Measurements from ENCODE around the gene SLC2A5.
"Not testable (repeated sequence)": the region's sequence is repeated elsewhere in the genome, so short reads cannot be mapped to it uniquely, and the experiment has no call there.

SLC2A5 gene

GRCh38 chr1:9031077-9031476 lies 38.4 kb downstream of the SLC2A5 start:
- not testable (repeated sequence) for H3K4me3 ChIP-seq (ENCODE audit: low read depth, low read length); H2BK12ac ChIP-seq (ENCODE audit: low read length); H3K36me3 ChIP-seq (ENCODE audit: control insufficient read depth in 1 of 2, insufficient read depth in 2 of 2, low read length in 2 of 2); H4K91ac ChIP-seq (ENCODE audit: low read depth, low read length); H3K23ac ChIP-seq (ENCODE audit: low read length); H3K27me3 ChIP-seq (ENCODE audit: insufficient read depth, low read length); H3K9ac ChIP-seq (ENCODE audit: low read length); H3K4me2 ChIP-seq (ENCODE audit: low read length); H3K79me1 ChIP-seq (ENCODE audit: low read length); H3K79me2 ChIP-seq (ENCODE audit: control insufficient read depth, insufficient read depth, low read length, poor library complexity); H2BK5ac ChIP-seq (ENCODE audit: low read depth, low read length, poor library complexity); H3K27ac ChIP-seq (ENCODE audit: low read depth, low read length); H2AFZ ChIP-seq (ENCODE audit: insufficient read depth, low read length, poor library complexity); H3K18ac ChIP-seq (ENCODE audit: low read length); H2BK120ac ChIP-seq (ENCODE audit: insufficient read depth, low read length, poor library complexity); H3K14ac ChIP-seq (ENCODE audit: low read length); H3K4ac ChIP-seq (ENCODE audit: low read depth, low read length); H3K4me1 ChIP-seq (ENCODE audit: control insufficient read depth in 1 of 2, insufficient read depth in 2 of 2, low read length in 2 of 2); H4K8ac ChIP-seq (ENCODE audit: low read depth, low read length); H4K12ac ChIP-seq (ENCODE audit: low read depth, low read length); DNase-seq; H2AK5ac ChIP-seq (ENCODE audit: low read length)
- WGBS (ENCODE audit: extremely low coverage, insufficient coverage, insufficient read length) = no CpG with 5 or more reads among the region's 4 CpGs
- H3K9me3 ChIP-seq (ENCODE audit: insufficient read depth, low read depth, low read length) = peaks cover 24% of the 10 kb centered on the region

- H3K36me3 ChIP-seq (ENCODE audit: control insufficient read depth in 1 of 2, insufficient read depth in 2 of 2, low read length in 2 of 2) = no peaks in the 10 kb centered on the region
- H2BK120ac ChIP-seq (ENCODE audit: insufficient read depth, low read length, poor library complexity) = no peak overlapping the region
Observed at GRCh38 chr1:9028921-9029705, 40.3 kb downstream of the SLC2A5 start.

DNA sequence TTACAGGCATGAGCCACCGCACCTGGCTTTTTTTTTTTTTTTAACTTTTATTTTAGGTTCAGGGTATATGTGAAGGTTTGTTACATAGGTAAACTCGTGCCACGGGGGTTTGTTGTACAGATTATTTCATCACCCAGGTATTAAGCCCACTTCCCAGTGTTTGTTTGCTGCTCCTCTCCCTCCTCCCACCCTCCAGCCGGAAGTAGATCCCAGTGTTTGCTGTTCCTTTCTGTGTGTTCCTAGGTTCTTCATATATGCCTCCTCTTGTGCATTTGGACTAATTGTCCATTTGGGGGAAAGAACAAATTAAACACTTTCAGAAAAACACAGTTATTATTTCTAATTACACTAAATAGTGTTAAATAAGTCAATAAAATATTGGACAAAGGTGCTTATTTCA lies 42.1 kb downstream of the SLC2A5 start:
- H3K4me2 ChIP-seq (ENCODE audit: low read length) = no peak overlapping the region
- H4K91ac ChIP-seq (ENCODE audit: low read depth, low read length) = no peak overlapping the region
- no peaks in the 10 kb centered on the region for H3K4me1 ChIP-seq (ENCODE audit: control insufficient read depth in 1 of 2, insufficient read depth in 2 of 2, low read length in 2 of 2)
- no CpG with 5 or more reads among the region's 4 CpGs for WGBS (ENCODE audit: extremely low coverage, insufficient coverage, insufficient read length)
- peaks cover 22% of the 10 kb centered on the region for H3K9me3 ChIP-seq (ENCODE audit: insufficient read depth, low read depth, low read length)
- H2BK5ac ChIP-seq (ENCODE audit: low read depth, low read length, poor library complexity) = no peak overlapping the region
- no peaks in the 10 kb centered on the region for H3K79me1 ChIP-seq (ENCODE audit: low read length)
- no peak overlapping the region for H3K18ac ChIP-seq (ENCODE audit: low read length)
- no peaks in the 10 kb centered on the region for H3K36me3 ChIP-seq (ENCODE audit: control insufficient read depth in 1 of 2, insufficient read depth in 2 of 2, low read length in 2 of 2)
- no peak overlapping the region for H3K23ac ChIP-seq (ENCODE audit: low read length)
- no peak overlapping the region for H3K4me3 ChIP-seq (ENCODE audit: low read depth, low read length)
- no peaks in the 10 kb centered on the region for H3K79me2 ChIP-seq (ENCODE audit: control insufficient read depth, insufficient read depth, low read length, poor library complexity)
- H3K27me3 ChIP-seq (ENCODE audit: insufficient read depth, low read length) = no peaks in the 10 kb centered on the region
- H2AFZ ChIP-seq (ENCODE audit: insufficient read depth, low read length, poor library complexity) = no peak overlapping the region
- no peak overlapping the region for H2BK12ac ChIP-seq (ENCODE audit: low read length)
- no peak overlapping the region for H3K14ac ChIP-seq (ENCODE audit: low read length)
- no peak overlapping the region for H3K27ac ChIP-seq (ENCODE audit: low read depth, low read length)
- no peak overlapping the region for H2AK5ac ChIP-seq (ENCODE audit: low read length)
- H3K4ac ChIP-seq (ENCODE audit: low read depth, low read length) = no peak overlapping the region
- no peak for DNase-seq
- no peak overlapping the region for H4K12ac ChIP-seq (ENCODE audit: low read depth, low read length)
- no peak overlapping the region for H2BK120ac ChIP-seq (ENCODE audit: insufficient read depth, low read length, poor library complexity)
- H3K9ac ChIP-seq (ENCODE audit: low read length) = no peak overlapping the region
- H4K8ac ChIP-seq (ENCODE audit: low read depth, low read length) = no peak overlapping the region

More at GRCh38 chr1:9028921-9029705, 40.3 kb downstream of the SLC2A5 start:
- no peak overlapping the region for H4K8ac ChIP-seq (ENCODE audit: low read depth, low read length)
- no peak overlapping the region for H2AFZ ChIP-seq (ENCODE audit: insufficient read depth, low read length, poor library complexity)
- H2AK5ac ChIP-seq (ENCODE audit: low read length) = no peak overlapping the region
- WGBS (ENCODE audit: extremely low coverage, insufficient coverage, insufficient read length) = no CpG with 5 or more reads among the region's 5 CpGs
- no peak overlapping the region for H3K4me2 ChIP-seq (ENCODE audit: low read length)
- no peak overlapping the region for H2BK12ac ChIP-seq (ENCODE audit: low read length)
- no peak overlapping the region for H2BK5ac ChIP-seq (ENCODE audit: low read depth, low read length, poor library complexity)
- H4K91ac ChIP-seq (ENCODE audit: low read depth, low read length) = no peak overlapping the region
- no peaks in the 10 kb centered on the region for H3K79me2 ChIP-seq (ENCODE audit: control insufficient read depth, insufficient read depth, low read length, poor library complexity)
- no peak overlapping the region for H3K27ac ChIP-seq (ENCODE audit: low read depth, low read length)
- H3K18ac ChIP-seq (ENCODE audit: low read length) = no peak overlapping the region
- H3K9ac ChIP-seq (ENCODE audit: low read length) = no peak overlapping the region
- H3K9me3 ChIP-seq (ENCODE audit: insufficient read depth, low read depth, low read length) = peaks cover 22% of the 10 kb centered on the region
- no peaks in the 10 kb centered on the region for H3K27me3 ChIP-seq (ENCODE audit: insufficient read depth, low read length)
- H3K4me1 ChIP-seq (ENCODE audit: control insufficient read depth in 1 of 2, insufficient read depth in 2 of 2, low read length in 2 of 2) = no peaks in the 10 kb centered on the region
- no peak overlapping the region for H3K4ac ChIP-seq (ENCODE audit: low read depth, low read length)
- H3K4me3 ChIP-seq (ENCODE audit: low read depth, low read length) = no peak overlapping the region
- no peak overlapping the region for H3K14ac ChIP-seq (ENCODE audit: low read length)
- H3K79me1 ChIP-seq (ENCODE audit: low read length) = no peaks in the 10 kb centered on the region
- peak in 1 of 2 donors; percentile 55 for DNase-seq
- no peak overlapping the region for H3K23ac ChIP-seq (ENCODE audit: low read length)
- no peak overlapping the region for H4K12ac ChIP-seq (ENCODE audit: low read depth, low read length)

DNA sequence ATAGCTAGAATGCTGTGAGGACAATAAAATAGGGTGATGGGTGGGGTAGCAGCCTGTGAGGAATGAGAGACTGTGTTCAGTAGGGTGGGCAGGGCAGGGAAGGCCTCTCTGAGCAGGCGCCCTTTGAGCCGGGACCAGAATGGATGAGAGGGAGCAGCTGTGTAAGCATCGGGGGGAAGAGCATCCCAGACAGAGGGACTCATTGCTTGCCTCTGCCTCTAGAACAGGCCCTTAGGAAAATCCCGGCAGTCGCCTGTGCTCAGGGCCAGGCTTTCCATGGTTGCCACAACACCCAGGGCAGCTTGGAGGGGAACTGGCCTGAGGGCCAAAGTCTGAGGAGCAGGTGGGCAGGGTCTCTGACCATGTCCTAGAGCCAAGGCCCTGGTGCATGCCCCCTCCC lies 44.0 kb downstream of the SLC2A5 start:
- H4K8ac ChIP-seq (ENCODE audit: low read depth, low read length) = no peak overlapping the region
- no peak overlapping the region for H3K27ac ChIP-seq (ENCODE audit: low read depth, low read length)
- H3K4me1 ChIP-seq (ENCODE audit: control insufficient read depth in 1 of 2, insufficient read depth in 2 of 2, low read length in 2 of 2) = no peaks in the 10 kb centered on the region
- peaks cover 6% of the 10 kb centered on the region for H3K9me3 ChIP-seq (ENCODE audit: insufficient read depth, low read depth, low read length)
- H3K23ac ChIP-seq (ENCODE audit: low read length) = no peak overlapping the region
- no peak overlapping the region for H2AK5ac ChIP-seq (ENCODE audit: low read length)
- H4K12ac ChIP-seq (ENCODE audit: low read depth, low read length) = no peak overlapping the region
- no peak overlapping the region for H2BK12ac ChIP-seq (ENCODE audit: low read length)
- no peak overlapping the region for H3K4me2 ChIP-seq (ENCODE audit: low read length)
- WGBS (ENCODE audit: extremely low coverage, insufficient coverage, insufficient read length) = no CpG with 5 or more reads among the region's 5 CpGs
- no peak overlapping the region for H2BK120ac ChIP-seq (ENCODE audit: insufficient read depth, low read length, poor library complexity)
- H3K27me3 ChIP-seq (ENCODE audit: insufficient read depth, low read length) = no peaks in the 10 kb centered on the region
- H3K79me1 ChIP-seq (ENCODE audit: low read length) = no peaks in the 10 kb centered on the region
- DNase-seq = no peak
- H3K9ac ChIP-seq (ENCODE audit: low read length) = no peak overlapping the region
- H2AFZ ChIP-seq (ENCODE audit: insufficient read depth, low read length, poor library complexity) = no peak overlapping the region
- no peaks in the 10 kb centered on the region for H3K36me3 ChIP-seq (ENCODE audit: control insufficient read depth in 1 of 2, insufficient read depth in 2 of 2, low read length in 2 of 2)
- no peaks in the 10 kb centered on the region for H3K79me2 ChIP-seq (ENCODE audit: control insufficient read depth, insufficient read depth, low read length, poor library complexity)
- no peak overlapping the region for H4K91ac ChIP-seq (ENCODE audit: low read depth, low read length)
- H3K4me3 ChIP-seq (ENCODE audit: low read depth, low read length) = no peak overlapping the region
- H2BK5ac ChIP-seq (ENCODE audit: low read depth, low read length, poor library complexity) = no peak overlapping the region
- H3K18ac ChIP-seq (ENCODE audit: low read length) = no peak overlapping the region
- no peak overlapping the region for H3K4ac ChIP-seq (ENCODE audit: low read depth, low read length)
- no peak overlapping the region for H3K14ac ChIP-seq (ENCODE audit: low read length)
